Stimulated activated CD4-positive, alpha-beta T cell treated with anti-CD3 and anti-CD28 coated beads, Interleukin-15, amount 100 ng/mL, for 1 hour (primary cell): Measurements from ENCODE around the gene ECD.
A peak's percentile ranks its signal among the peaks of the same experiment; 100 is the strongest.

Experiments
- DNase-seq, 2 donors: peaks; one replicate each; pipeline ENCODE4 v3.0.0-alpha.2; 2020; ENCODE audit warnings: low read depth in 1 of 2, low spot score in 1 of 2

ECD gene

GRCh38 chr10:73167783-73168464, at the start of gene ECD, which contains the start of gene FAM149B1:
ECD (minus strand) TSS chr10:73168008; CDS start chr10:73163937, 4,071 bp downstream.
FAM149B1 (plus strand) TSS chr10:73168119; CDS start chr10:73168340, 221 bp downstream.
- DNase-seq: peak; percentile 71 to 87

DNA sequence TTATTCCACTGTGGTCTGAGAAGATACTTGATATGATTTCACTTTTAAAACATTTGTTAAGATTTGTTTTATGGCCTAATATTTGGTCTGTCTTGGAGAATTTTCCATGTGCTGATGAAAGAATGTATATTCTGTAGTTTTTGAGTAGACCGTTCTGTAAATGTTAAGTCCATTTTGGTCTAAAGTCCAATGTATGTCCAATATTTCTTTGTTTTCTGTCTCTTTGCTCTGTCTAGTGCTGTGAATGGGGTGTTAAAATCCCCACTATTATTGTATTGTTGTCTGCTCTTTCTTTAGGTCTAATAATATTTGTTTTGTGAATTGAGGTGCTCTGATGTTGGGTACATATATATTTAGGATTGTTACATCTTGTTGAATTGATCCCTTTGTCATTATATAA, 47.9 kb upstream of the ECD start:
- no peak for DNase-seq

DNA sequence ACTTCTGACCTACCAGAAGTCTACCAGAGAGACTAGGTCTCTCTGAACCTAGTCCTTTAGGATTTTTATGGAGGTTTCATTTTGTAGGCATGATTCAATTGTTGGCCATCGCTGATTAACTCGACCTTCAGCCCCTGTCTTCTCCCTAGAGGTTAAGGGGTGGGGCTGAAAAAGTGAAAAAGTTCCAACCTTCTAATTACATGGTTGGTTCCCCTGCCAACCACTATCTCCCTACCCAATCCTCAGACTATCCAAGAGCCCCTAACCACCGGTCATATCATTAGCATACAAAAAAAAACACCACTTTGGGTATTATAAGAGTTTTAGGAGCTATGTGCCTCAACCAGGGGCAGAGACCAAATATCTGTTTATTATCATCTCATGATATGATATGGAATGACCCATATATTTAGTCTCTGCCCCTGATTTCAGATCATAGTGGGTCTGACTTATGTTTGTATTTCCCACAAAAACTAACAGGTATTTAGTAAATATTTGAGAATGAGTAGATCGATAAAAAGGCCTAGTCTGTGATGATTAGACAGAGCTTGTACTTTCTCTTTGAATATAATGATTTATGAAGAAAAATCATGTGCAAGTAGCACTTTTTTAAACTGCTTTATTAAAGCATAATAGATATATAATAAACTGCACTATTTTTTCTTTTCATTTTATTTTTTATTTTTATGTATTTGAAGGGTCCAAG, 43.5 kb upstream of the ECD start:
- DNase-seq: no peak

GRCh38 chr10:73210395-73211105, 42.7 kb upstream of the ECD start:
- no peak for DNase-seq

- DNase-seq: no peak
These were observed 41.9 kb upstream of the ECD start for GRCh38 chr10:73209705-73210104.

DNA sequence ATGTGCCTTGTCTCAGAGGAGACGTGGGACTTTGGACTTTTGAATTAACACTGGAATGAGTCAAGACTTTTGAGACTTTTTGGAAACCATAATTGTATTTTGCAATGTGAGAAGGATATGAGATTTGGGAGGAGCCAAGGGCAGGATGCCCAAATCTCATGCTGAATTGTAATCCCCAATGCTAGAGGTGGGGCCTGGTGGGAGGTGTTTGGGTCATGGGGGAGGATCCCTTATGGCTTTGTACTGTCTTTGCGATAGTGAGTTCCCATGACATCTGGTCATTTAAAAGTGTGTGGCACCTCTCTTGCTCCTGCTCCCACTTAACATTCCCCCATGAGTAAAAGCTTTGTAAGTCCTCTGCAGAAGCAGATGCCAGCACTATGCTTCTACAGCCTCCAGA, 40.1 kb upstream of the ECD start:
- DNase-seq: no peak

DNA sequence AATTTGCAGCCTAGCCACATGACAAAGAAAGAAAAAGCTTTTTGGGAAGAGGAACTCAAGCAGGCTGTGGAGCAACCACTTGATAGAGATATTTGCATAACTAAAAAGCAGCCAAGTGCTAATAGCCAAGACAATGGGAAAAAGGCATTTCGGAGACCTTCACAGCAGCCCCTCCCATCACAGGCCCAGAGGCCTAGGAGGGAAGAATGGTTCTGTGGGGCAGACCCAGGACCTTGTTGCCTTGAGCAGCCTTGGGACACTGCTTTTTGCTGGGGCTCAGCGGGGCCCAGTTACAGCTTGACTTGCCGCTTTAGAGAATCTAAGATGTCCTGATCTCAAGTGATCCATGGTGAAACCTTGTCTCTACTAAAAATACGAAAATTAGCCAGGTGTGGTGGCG, 38.6 kb upstream of the ECD start:
- DNase-seq: no peak

DNA sequence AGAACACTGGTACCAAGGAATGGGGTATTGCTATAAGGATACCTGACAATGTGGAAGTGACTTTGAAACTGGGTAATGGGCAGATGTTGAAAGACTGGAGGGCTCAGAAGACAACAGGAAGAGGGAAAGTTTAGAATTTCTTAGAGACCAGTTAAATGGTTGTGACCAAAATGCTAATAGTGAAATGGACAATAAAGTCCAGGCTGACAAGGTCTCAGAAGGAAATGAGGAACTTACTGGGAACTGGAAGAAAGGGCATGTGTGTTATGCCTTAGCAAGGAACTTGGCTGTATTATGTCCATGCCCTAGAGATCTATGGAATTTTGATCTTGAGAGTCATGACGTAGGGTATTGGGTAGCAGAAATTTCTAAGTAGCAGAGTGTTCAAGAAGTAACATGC, 38.1 kb upstream of the ECD start:
- no peak for DNase-seq

GRCh38 chr10:73205081-73205480, 37.3 kb upstream of the ECD start:
- no peak for DNase-seq

GRCh38 chr10:73190188-73190587, 22.4 kb upstream of the ECD start:
- no peak for DNase-seq

DNA sequence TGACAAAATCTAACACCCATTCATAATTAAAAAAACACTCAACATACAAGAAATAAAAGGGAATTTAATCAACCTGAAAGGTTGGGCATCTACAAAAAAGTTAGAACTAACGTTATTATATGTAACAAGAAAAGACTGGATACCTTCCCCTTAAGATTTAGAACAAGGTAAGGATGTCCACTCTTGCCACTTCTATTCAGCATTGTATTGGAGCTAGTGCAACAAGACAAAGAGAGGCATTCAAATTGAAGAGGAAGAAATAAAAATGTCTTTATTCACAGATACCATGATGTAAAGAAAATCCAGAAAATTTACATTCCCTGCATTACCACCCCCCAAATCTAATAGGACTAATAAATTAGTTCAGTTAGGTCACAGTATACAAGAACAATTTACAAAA, 18.5 kb upstream of the ECD start:
- DNase-seq: no peak

DNA sequence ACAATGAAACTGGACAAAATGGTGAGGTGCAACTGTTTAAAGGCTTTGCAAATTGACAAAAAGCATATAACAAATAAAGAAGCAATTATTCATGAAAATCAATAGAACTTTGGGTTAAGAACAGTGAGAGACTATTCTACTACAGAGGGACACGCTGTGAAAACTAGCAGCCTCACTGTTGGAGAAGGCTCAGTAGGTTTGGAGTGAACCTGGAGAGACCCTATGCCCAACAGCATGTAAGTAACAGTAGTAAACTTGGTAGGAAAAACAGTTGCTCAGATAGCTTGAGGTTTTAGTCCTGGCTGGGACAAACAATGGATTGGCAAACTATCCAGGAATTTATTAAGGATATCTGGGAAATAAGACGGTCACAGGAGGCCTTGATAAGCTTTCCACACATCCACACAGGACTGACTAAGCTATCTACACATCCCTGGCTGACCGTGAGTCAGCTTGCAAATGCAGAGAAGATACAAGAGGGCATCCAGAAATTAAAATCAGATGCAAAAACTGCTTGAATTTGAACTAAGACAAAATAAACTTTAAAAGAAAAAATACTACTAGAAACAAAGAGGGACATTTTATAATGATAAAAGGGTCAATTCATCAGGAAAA, 16.0 kb upstream of the ECD start:
- DNase-seq: no peak

GRCh38 chr10:73182568-73182967, 14.8 kb upstream of the ECD start:
- DNase-seq: no peak

DNA sequence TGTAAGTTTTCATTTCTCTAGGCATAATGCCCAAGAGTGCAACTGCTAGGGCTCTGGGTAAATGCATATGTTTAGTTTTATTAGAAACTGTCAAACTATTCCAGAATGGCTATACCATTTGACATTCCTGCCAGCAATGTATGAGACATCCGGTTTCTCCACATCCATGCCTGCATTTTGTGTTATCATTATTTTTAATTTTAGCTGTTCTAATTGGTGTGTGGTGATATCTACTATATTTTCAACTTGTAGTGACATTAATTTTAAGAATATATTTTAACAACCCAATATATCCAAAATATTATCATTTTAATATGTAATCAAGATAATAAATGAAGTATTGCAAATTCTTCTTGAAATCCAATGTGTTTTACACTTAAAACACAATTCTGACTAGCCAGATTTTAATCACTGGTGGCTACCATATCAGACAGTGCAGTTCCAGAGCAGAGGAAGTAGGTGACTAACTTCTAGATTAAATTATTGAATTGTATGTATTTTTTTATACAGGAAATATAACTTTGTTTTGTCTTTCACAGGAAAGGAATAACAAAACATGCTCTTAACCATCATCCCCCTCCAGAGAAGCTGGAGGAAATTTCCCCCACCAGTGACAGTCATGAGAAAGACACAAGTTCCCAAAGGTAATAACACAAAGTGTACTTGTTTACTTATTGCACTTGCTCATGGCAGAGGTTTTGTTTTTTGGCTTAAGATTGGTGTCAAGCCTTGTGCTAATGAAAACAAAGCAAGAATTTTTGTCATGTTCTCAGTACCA, 6.5 kb upstream of the ECD start:
- no peak for DNase-seq

DNA sequence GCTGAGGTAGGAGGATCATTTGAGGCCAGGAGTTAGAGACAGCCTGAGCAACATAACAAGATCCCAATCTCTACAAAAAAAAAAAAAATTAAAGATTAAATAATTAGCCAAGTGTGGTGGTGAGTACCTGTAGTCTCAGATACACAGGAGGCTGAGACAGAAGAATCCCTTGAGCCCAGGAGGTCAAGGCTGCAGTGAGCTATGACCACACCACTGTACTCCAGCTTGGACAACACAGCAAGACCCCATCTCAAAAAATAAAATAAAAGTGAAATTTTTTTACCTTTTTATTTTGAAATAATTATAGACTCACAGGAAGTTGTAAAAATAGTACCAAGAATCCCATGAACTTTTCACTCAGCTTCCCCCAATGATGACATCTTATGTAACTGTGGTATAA, 5.1 kb upstream of the ECD start:
- DNase-seq: no peak

- no peak for DNase-seq
These were observed 1.5 kb upstream of the ECD start for GRCh38 chr10:73169320-73169719.

DNA sequence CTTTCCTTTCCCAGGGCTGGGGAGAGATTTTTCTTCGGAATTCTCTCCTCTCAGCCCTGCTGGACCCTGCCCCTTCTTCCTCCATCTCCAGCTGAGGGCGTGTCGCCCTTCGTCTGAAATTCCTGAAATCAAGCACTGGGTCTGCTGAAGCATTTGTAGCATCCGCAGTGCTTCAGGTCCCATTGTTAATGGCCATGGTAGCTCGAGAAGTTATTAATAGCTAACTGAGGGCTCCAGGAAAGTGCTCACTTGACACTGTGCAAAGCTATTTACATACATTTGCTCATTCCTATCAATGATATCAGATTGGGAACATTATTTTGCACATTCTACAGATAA, 626 bp upstream of the ECD start:
- DNase-seq: no peak

- no peak for DNase-seq
These were observed 388 bp downstream of the ECD start for GRCh38 chr10:73167458-73167782.

DNA sequence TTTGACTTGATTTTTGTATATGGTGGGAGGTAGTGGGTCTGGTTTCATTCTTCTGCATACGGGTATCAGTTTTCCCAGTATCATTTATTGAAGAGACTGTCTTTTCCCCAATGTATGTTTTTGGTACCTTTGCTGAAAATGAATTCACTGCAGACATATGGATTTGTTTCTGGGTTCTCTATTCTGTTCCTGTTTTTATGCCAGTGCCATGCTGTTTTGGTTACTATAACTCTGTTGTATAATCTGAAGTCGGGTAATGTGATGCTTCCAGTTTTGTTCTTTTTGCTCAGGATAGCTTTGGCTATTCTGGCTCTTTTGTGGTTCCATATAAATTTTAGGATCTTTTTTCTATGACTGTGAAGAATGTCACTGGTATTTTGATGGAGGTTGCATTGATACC, 836 bp downstream of the ECD start:
- no peak for DNase-seq

GRCh38 chr10:73163096-73163495, 4.7 kb downstream of the ECD start:
- DNase-seq: no peak

- DNase-seq: no peak
These were observed 6.1 kb downstream of the ECD start for GRCh38 chr10:73161662-73162061.
